ENCODE results near the gene HPX.

Gene HPX

DNA sequence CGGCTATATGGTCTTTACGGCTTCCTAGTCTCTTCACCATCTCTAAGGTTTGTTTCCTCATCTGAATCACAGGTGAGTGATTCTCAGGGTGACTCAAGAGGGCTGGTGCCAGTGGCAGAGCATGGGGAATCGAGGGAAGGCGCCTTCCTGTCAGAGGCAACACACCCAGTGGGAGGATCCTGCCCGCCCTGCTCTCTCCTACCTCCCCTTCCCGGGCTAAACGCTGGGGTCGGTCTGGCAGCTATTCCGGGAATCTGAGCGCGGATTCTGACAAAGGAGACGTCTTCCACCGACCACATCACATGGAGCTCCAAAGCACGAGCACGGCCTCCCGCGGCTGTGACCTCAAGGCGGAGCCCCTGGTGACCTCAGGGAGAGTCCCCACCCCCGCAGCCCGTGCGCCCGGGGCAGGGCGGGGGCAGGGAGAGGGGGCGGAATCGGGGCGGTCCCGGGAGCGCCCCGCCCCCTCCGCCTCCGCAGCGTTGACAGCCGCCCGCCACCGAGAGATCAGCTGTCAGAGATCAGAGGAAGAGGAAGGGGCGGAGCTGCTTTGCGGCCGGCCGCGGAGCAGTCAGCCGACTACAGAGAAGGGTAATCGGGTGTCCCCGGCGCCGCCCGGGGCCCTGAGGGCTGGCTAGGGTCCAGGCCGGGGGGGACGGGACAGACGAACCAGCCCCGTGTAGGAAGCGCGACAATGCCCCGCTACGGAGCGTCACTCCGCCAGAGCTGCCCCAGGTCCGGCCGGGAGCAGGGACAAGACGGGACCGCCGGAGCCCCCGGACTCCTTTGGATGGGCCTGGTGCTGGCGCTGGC, 50.7 kb downstream of the HPX start, which contains the start of gene SMPD1:
SMPD1 (plus strand) TSS at position 570 of the 813 bp plus-strand sequence; CDS start at position 695, 125 bp downstream.
- DNase-seq (ENCODE audit: low read depth) = peak; percentile 79

DNA sequence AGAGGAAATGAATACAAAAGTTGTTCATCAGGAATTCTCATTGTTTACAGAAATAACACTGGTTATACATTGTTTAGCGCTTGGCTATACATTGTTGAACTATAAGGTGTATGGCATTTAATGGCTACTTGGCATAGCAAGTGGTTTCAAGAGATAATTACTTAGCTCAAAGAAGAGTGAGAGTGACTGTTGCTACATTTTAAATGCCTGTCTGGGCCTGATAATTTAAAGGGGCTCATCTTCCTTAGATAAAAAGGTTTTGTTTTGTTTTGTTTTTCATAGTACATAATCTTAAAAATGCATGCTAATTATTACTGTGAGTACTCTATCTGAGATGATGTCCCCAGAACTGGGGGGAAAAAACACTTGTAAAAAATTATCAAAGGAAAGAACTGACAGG, 52.0 kb downstream of the HPX start:
- no peak for DNase-seq (ENCODE audit: low read depth)

DNA sequence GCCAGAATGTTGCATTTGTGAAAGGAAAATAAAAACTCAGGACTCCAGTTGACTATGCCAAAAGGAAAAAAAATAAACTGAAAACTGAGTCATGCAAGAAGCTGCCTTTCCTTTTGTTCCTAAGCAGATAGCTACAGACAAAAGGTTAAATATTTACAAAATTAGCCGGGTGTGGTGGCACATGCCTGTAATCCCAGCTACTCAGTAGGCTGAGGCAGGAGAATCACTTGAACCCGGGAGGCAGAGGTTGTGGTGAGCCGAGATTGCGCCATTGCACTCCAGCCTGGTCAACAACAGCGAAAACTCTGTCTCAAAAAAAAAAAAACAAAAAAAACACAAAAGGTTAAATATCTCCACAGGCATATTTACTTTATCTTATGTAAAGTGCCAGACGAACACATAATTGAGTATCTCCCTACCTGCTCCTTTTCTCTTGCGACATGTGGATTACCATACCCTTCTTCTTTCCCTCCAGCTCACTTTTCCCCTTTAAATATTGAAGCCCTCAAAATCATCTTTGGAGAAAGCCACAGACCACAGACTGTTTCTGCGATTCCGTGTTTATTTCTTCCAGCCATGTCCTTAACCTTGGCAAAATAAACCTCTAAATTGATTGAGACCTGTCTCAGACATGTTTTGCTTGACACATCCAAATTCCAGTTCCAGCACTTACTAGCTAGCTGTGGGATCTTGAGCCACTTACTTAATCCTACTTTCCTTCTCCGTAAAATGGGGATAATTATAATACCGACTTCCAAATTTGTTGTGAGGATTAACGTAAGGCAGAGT, 52.8 kb downstream of the HPX start:
- no peak for DNase-seq (ENCODE audit: low read depth)

DNA sequence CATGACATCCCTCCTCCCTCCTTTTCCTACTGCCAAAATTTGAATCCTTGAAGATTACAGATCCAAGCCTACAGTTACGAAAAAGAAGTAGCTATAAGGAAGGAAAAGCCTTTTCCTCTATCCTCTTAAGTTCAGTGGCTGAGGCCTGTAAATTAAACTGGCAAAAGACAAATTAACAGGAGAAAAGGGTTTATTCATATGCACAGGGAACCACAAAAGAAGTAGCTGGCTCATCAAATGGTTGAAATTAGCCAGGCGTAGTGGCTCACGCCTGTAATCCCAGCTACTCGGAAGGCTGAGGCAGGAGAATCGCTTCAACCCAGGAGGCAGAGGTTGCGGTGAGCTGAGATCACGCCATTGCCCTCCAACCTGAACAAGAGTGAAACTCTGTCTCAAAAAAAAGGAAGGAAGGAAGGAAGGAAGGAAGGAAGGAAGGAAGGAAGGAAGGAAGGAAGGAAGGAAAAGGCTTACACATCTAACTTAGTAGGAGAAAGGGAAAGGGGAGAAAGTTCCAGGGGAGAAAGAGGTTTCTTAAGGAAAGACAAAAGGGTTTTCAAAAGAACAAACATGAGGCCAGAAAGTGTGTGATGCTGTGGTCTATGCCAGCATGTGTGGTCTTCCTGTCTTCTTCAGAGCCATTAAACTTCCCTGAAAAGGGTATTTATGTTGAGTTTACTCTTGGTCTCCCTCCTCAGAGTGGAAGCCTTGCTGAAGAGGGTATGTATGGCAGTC, 55.6 kb downstream of the HPX start:
- DNase-seq (ENCODE audit: low read depth) = no peak

Measured in stromal cell of bone marrow (primary cell).